ENCODE results near the gene KRTAP10-1. TPM values are rescaled to one million over a fixed set of nuclear protein-coding genes. Genes with fewer than 3 reads are reported as not detected.
A peak's percentile ranks its signal among the peaks of the same experiment; 100 is the strongest.

Gene KRTAP10-1
- total RNA-seq, 2 experiments from 2014 or later: not detected

- POLR2A ChIA-PET: interaction anchor here (0.6 kb wide), 1 partner anchor 275 kb away, joined by 3 read pairs; no protein-coding TSS in a partner anchor
- no peaks in the 10 kb centered on the region for H3K9me3 Mint-ChIP-seq (ENCODE audit: low read depth)
- CTCF ChIA-PET: no interaction called here
- no peaks in the 10 kb centered on the region for H3K36me3 Mint-ChIP-seq (ENCODE audit: low read depth)
- ATAC-seq: no peak
- no peak overlapping the region for H3K27ac Mint-ChIP-seq
- no peak for DNase-seq
- H3K4me3 Mint-ChIP-seq: no peak overlapping the region
- H3K4me1 Mint-ChIP-seq: no peaks in the 10 kb centered on the region
- H3K27me3 Mint-ChIP-seq: no peaks in the 10 kb centered on the region
- intact Hi-C loops (cut with DNase I, micrococcal nuclease): loop anchor here in 1 of 2 experiments (10.0 kb wide), 1 partner anchor 358 kb away; the partner anchor contains the start of gene PTTG1IP
These were observed 23.7 kb downstream of the KRTAP10-1 start for GRCh38 chr21:44516342-44516741.

GRCh38 chr21:44515359-44516165 lies 24.4 kb downstream of the KRTAP10-1 start:
- no peak for ATAC-seq
- H3K4me3 Mint-ChIP-seq: no peak overlapping the region
- H3K9me3 Mint-ChIP-seq (ENCODE audit: low read depth): no peaks in the 10 kb centered on the region
- POLR2A ChIA-PET: no interaction called here
- no peaks in the 10 kb centered on the region for H3K27me3 Mint-ChIP-seq
- H3K36me3 Mint-ChIP-seq (ENCODE audit: low read depth): no peaks in the 10 kb centered on the region
- no peaks in the 10 kb centered on the region for H3K4me1 Mint-ChIP-seq
- CTCF ChIA-PET: interaction anchor here (0.7 to 1.7 kb wide), 2 partner anchors 272 to 278 kb away, joined by 3 to 10 read pairs; no protein-coding TSS in a partner anchor
- DNase-seq: no peak
- intact Hi-C loops (cut with DNase I, micrococcal nuclease): loop anchor here in 1 of 2 experiments (10.0 kb wide), 1 partner anchor 359 kb away; the partner anchor contains the start of gene PTTG1IP
- no peak overlapping the region for H3K27ac Mint-ChIP-seq

- no peaks in the 10 kb centered on the region for H3K4me1 Mint-ChIP-seq
- H3K4me3 Mint-ChIP-seq: no peak overlapping the region
- ATAC-seq: no peak
- no peaks in the 10 kb centered on the region for H3K9me3 Mint-ChIP-seq (ENCODE audit: low read depth)
- intact Hi-C loops (cut with DNase I, micrococcal nuclease): loop anchor here (5.0 to 10.0 kb wide), 2 partner anchors 360 to 377 kb away; partner anchors contain the start of gene PTTG1IP (in 1 of the 2)
- CTCF ChIA-PET: interaction anchor here (0.7 to 1.7 kb wide), 2 partner anchors 273 to 278 kb away, joined by 3 to 10 read pairs; no protein-coding TSS in a partner anchor
- H3K27me3 Mint-ChIP-seq: no peaks in the 10 kb centered on the region
- no peak overlapping the region for H3K27ac Mint-ChIP-seq
- DNase-seq: no peak
- H3K36me3 Mint-ChIP-seq (ENCODE audit: low read depth): no peaks in the 10 kb centered on the region
- POLR2A ChIA-PET: no interaction called here
These were observed 25.1 kb downstream of the KRTAP10-1 start for GRCh38 chr21:44514746-44515358.

GRCh38 chr21:44514218-44514520 lies 25.8 kb downstream of the KRTAP10-1 start:
- Mint-ChIP-seq H3K36me3 (ENCODE audit: low read depth) (no peaks in the 10 kb centered on the region), H3K9me3 (ENCODE audit: low read depth) (no peaks in the 10 kb centered on the region), H3K27ac (no peak overlapping the region), H3K4me3 (no peak overlapping the region), H3K27me3 (no peaks in the 10 kb centered on the region), H3K4me1 (no peaks in the 10 kb centered on the region)
- ChIA-PET CTCF (interaction anchor here (1.7 to 2.1 kb wide), 2 partner anchors 228 to 279 kb away, joined by 6 to 10 read pairs; no protein-coding TSS in a partner anchor), POLR2A (no interaction called here)
- ATAC-seq (no peak), DNase-seq (no peak)
- intact Hi-C loops (cut with DNase I, micrococcal nuclease): loop anchor here (5.0 to 10.0 kb wide), 2 partner anchors 361 to 378 kb away; partner anchors contain the start of gene PTTG1IP (in 1 of the 2)

GRCh38 chr21:44513389-44514217 lies 26.4 kb downstream of the KRTAP10-1 start:
- Mint-ChIP-seq H3K36me3 (ENCODE audit: low read depth) (no peaks in the 10 kb centered on the region), H3K27me3 (no peaks in the 10 kb centered on the region), H3K27ac (no peak overlapping the region), H3K4me1 (no peaks in the 10 kb centered on the region), H3K4me3 (no peak overlapping the region), H3K9me3 (ENCODE audit: low read depth) (no peaks in the 10 kb centered on the region)
- DNase-seq (no peak), ATAC-seq (no peak)
- ChIA-PET CTCF (interaction anchor here (1.7 to 2.1 kb wide), 2 partner anchors 229 to 280 kb away, joined by 6 to 10 read pairs; no protein-coding TSS in a partner anchor), POLR2A (no interaction called here)
- intact Hi-C loops (cut with DNase I, micrococcal nuclease): loop anchor here (5.0 to 10.0 kb wide), 2 partner anchors 361 to 379 kb away; partner anchors contain the start of gene PTTG1IP (in 1 of the 2)

GRCh38 chr21:44512496-44513388 lies 27.3 kb downstream of the KRTAP10-1 start:
- POLR2A ChIA-PET: no interaction called here
- no peaks in the 10 kb centered on the region for H3K27me3 Mint-ChIP-seq
- H3K36me3 Mint-ChIP-seq (ENCODE audit: low read depth): no peaks in the 10 kb centered on the region
- no peak overlapping the region for H3K27ac Mint-ChIP-seq
- H3K4me3 Mint-ChIP-seq: no peak overlapping the region
- ATAC-seq (no peak), DNase-seq (no peak)
- no peaks in the 10 kb centered on the region for H3K4me1 Mint-ChIP-seq
- intact Hi-C loops (cut with DNase I, micrococcal nuclease): loop anchor here (5.0 to 10.0 kb wide), 2 partner anchors 362 to 380 kb away; partner anchors contain the start of gene PTTG1IP (in 1 of the 2)
- CTCF ChIA-PET: interaction anchor here (2.1 to 4.0 kb wide), 2 partner anchors 230 to 281 kb away, joined by 6 to 26 read pairs; no protein-coding TSS in a partner anchor
- no peaks in the 10 kb centered on the region for H3K9me3 Mint-ChIP-seq (ENCODE audit: low read depth)

GRCh38 chr21:44511938-44512275 lies 28.1 kb downstream of the KRTAP10-1 start:
- DNase-seq (no peak), ATAC-seq (no peak)
- H3K4me1 Mint-ChIP-seq: no peaks in the 10 kb centered on the region
- no peaks in the 10 kb centered on the region for H3K9me3 Mint-ChIP-seq (ENCODE audit: low read depth)
- H3K36me3 Mint-ChIP-seq (ENCODE audit: low read depth): no peaks in the 10 kb centered on the region
- no peaks in the 10 kb centered on the region for H3K27me3 Mint-ChIP-seq
- H3K27ac Mint-ChIP-seq: no peak overlapping the region
- ChIA-PET POLR2A (no interaction called here), CTCF (interaction anchor here (0.8 to 4.0 kb wide), 4 partner anchors 21 to 282 kb away, joined by 3 to 26 read pairs (median 6); no protein-coding TSS in a partner anchor)
- intact Hi-C loops (cut with DNase I, micrococcal nuclease): loop anchor here (1.0 to 10.0 kb wide), 4 partner anchors 281 to 421 kb away; partner anchors contain the start of gene PTTG1IP (in 1 of the 2)
- no peak overlapping the region for H3K4me3 Mint-ChIP-seq

- ATAC-seq: no peak
- intact Hi-C loops (cut with DNase I, micrococcal nuclease): loop anchor here (1.0 to 10.0 kb wide), 4 partner anchors 282 to 421 kb away; partner anchors contain the start of gene PTTG1IP (in 1 of the 2)
- Mint-ChIP-seq H3K27me3 (no peaks in the 10 kb centered on the region), H3K9me3 (ENCODE audit: low read depth) (no peaks in the 10 kb centered on the region), H3K4me3 (no peak overlapping the region), H3K36me3 (ENCODE audit: low read depth) (no peaks in the 10 kb centered on the region), H3K4me1 (no peaks in the 10 kb centered on the region), H3K27ac (no peak overlapping the region)
- DNase-seq: no peak
- CTCF ChIA-PET: interaction anchor here (0.6 to 4.0 kb wide), 11 partner anchors 18 to 429 kb away, joined by 3 to 26 read pairs (median 4); no protein-coding TSS in a partner anchor
- POLR2A ChIA-PET: no interaction called here
These were observed 28.6 kb downstream of the KRTAP10-1 start for GRCh38 chr21:44511219-44511937.

- Mint-ChIP-seq H3K27me3 (no peaks in the 10 kb centered on the region), H3K27ac (no peak overlapping the region), H3K9me3 (ENCODE audit: low read depth) (no peaks in the 10 kb centered on the region), H3K4me3 (no peak overlapping the region), H3K4me1 (no peaks in the 10 kb centered on the region), H3K36me3 (ENCODE audit: low read depth) (no peaks in the 10 kb centered on the region)
- DNase-seq (peak; percentile 89), ATAC-seq (peak; percentile 94)
- POLR2A ChIA-PET: no interaction called here
- CTCF ChIA-PET: interaction anchor here (0.6 to 4.0 kb wide), 15 partner anchors 17 to 430 kb away, joined by 3 to 26 read pairs (median 3); no protein-coding TSS in a partner anchor
- intact Hi-C loops (cut with DNase I, micrococcal nuclease): loop anchor here (1.0 to 10.0 kb wide), 6 partner anchors 232 to 422 kb away; partner anchors contain the start of gene PTTG1IP (in 1 of the 2)
These were observed 29.3 kb downstream of the KRTAP10-1 start for GRCh38 chr21:44510508-44511218.

Measured in activated CD4-positive, alpha-beta T cell treated with anti-CD3 and anti-CD28 coated beads for 36 hours (primary cell).